Left ventricle myocardium superior (tissue), 1 donor: ENCODE data around the gene HAPLN3. TPM values are rescaled to one million over a fixed set of nuclear protein-coding genes. Genes with fewer than 3 reads are reported as not detected.

Source experiments
- ATAC-seq: fragments of 200-7000 bp; cut with Tn5 transposase; one replicate; pipeline ENCODE4 v1.9.1; 2020; ENCODE audit warnings: mild to moderate bottlenecking, moderate library complexity
- DNase-seq: peaks from one replicate; pipeline ENCODE4 v3.0.0-alpha.2; 2020
- intact Hi-C: fragments of 100-400 bp; cut with micrococcal nuclease; formaldehyde crosslinking; loops from one replicate; pipeline ENCODE4 v1.11.0; 2022
- total RNA-seq: library from RNA; stranded (reverse); fragmentation: NEBNext Ultra II Directional; extraction: Animal tissue kit (Norgen Biotek cat#: 25700); gene quantifications from one replicate; pipeline ENCODE4 v1.2.1, GENCODE V29; 2021
- donor health status: DM: no; HTN: yes; CAD: no; lungs with severe emphysema.

The HAPLN3 gene
- total RNA-seq, 1 donor from 2014 or later, result 2.0 TPM

GRCh38 chr15:88842156-88842555 lies 53.2 kb downstream of the HAPLN3 start:
- intact Hi-C loops, result no loop called here
- no peak for DNase-seq
- ATAC-seq, result no peak

- no peak for ATAC-seq
- intact Hi-C loops, result no loop called here
- no peak for DNase-seq
Measured at GRCh38 chr15:88841236-88841635, 54.1 kb downstream of the HAPLN3 start.

- no peak for ATAC-seq
- no peak for DNase-seq
- intact Hi-C loops, result no loop called here
Measured at GRCh38 chr15:88839961-88840360, 55.4 kb downstream of the HAPLN3 start.

- ATAC-seq (no peak), DNase-seq (no peak)
- intact Hi-C loops, result no loop called here
Measured at GRCh38 chr15:88839146-88839545, 56.2 kb downstream of the HAPLN3 start.

- ATAC-seq, result no peak
- intact Hi-C loops, result no loop called here
Measured at GRCh38 chr15:88838667-88839066, 56.7 kb downstream of the HAPLN3 start.

GRCh38 chr15:88835646-88836045 lies 59.7 kb downstream of the HAPLN3 start:
- ATAC-seq, result no peak
- intact Hi-C loops, result no loop called here

More at GRCh38 chr15:88838667-88839066, 56.7 kb downstream of the HAPLN3 start:
- DNase-seq, result no peak

GRCh38 chr15:88835119-88835518 lies 60.2 kb downstream of the HAPLN3 start:
- no peak for DNase-seq
- no peak for ATAC-seq
- intact Hi-C loops, result no loop called here

More at GRCh38 chr15:88835646-88836045, 59.7 kb downstream of the HAPLN3 start:
- DNase-seq, result no peak

- DNase-seq, result peak; percentile 66
Measured at GRCh38 chr15:88834211-88834812, 61.0 kb downstream of the HAPLN3 start.

GRCh38 chr15:88833731-88834100 lies 61.6 kb downstream of the HAPLN3 start:
- intact Hi-C loops, result no loop called here
- ATAC-seq (no peak), DNase-seq (no peak)

More at GRCh38 chr15:88834211-88834812, 61.0 kb downstream of the HAPLN3 start:
- peak; percentile 73 for ATAC-seq
- intact Hi-C loops, result no loop called here

GRCh38 chr15:88832820-88833730 lies 62.3 kb downstream of the HAPLN3 start:
- DNase-seq (no peak), ATAC-seq (no peak)
- intact Hi-C loops, result no loop called here

GRCh38 chr15:88830016-88830415 lies 65.3 kb downstream of the HAPLN3 start:
- DNase-seq (no peak), ATAC-seq (no peak)
- intact Hi-C loops, result no loop called here

GRCh38 chr15:88828791-88829190 lies 66.6 kb downstream of the HAPLN3 start:
- intact Hi-C loops, result no loop called here
- no peak for DNase-seq

More at GRCh38 chr15:88828791-88829190, 66.6 kb downstream of the HAPLN3 start:
- no peak for ATAC-seq

Other genes with a start within 250 kb of the HAPLN3 start
- 0.15 TPM for gene ACAN, start 92.1 kb downstream of the HAPLN3 start, total RNA-seq
- gene MFGE8, start 17.8 kb upstream of the HAPLN3 start, total RNA-seq, result 322 TPM
- gene ABHD2, start 192.9 kb upstream of the HAPLN3 start, total RNA-seq, result 84.4 TPM